Neural crest cell (in vitro differentiated cells): ENCODE results near the gene SH3BGRL. TPM values are rescaled to one million over a fixed set of nuclear protein-coding genes. Genes with fewer than 3 reads are reported as not detected.
"Not testable (repeated sequence)": the region's sequence is repeated elsewhere in the genome, so short reads cannot be mapped to it uniquely, and the experiment has no call there.

Source experiments
- DNase-seq: peaks from one replicate; pipeline ENCODE4 v3.0.0; 2021; ENCODE audit warnings: low read depth, mixed read lengths, low spot score
- H3K27ac Mint-ChIP-seq: one replicate; pipeline ENCODE4 v1.8.0; 2021; ENCODE audit warnings: mild to moderate bottlenecking, mixed read lengths; ENCODE audit not compliant: unreplicated experiment
- H3K27me3 Mint-ChIP-seq: 2 replicates; pipeline ENCODE4 v1.8.0; 2021; ENCODE audit warnings: low read depth, mild to moderate bottlenecking, mixed read lengths
- H3K36me3 Mint-ChIP-seq: 2 replicates; pipeline ENCODE4 v1.8.0; 2021; ENCODE audit warnings: low read depth, mild to moderate bottlenecking, mixed read lengths
- H3K4me1 Mint-ChIP-seq: 2 replicates; pipeline ENCODE4 v1.8.0; 2021; ENCODE audit warnings: mixed read lengths
- H3K4me3 Mint-ChIP-seq: one replicate; pipeline ENCODE4 v1.8.0; 2021; ENCODE audit warnings: mild to moderate bottlenecking, mixed read lengths
- H3K9me3 Mint-ChIP-seq: 2 replicates; pipeline ENCODE4 v1.8.0; 2021; ENCODE audit warnings: mixed read lengths
- total RNA-seq: library from RNA; stranded (reverse); gene quantifications from 2 replicates; pipeline ENCODE4 v1.2.1, GENCODE V29; 2021
- TF ChIP-seq, protein P1 (sequence below): fragments of 200-600 bp; sonication (generic); conservative IDR thresholded peaks from 2 replicates; pipeline ENCODE4 v1.5.0; 2021; ENCODE audit warnings: antibody characterized with exemption, mild to moderate bottlenecking

Gene SH3BGRL
- total RNA-seq, 1 donor from 2014 or later: 74.9 TPM

DNA sequence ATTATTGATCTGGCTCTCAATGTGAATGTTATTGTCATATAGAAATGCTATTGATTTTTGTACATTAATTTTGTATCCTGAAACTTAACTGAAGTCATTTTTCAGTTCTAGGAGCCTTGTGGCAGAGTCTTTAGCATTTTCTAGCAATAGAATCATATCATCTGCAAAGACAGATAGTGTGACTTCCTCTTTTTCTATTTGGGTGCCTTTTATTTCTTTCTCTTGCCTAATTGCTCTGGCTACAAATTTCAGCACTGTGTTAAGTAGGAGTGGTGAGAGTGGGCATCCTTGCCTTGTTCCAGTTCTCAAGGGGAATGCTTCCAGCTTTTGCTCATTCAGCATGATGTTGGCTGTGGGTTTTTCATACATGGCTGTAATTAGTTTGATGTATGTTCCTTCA is 102.7 kb downstream of the SH3BGRL start:
- H3K9me3 Mint-ChIP-seq: peaks cover 12% of the 10 kb centered on the region
- peaks cover 6% of the 10 kb centered on the region for H3K36me3 Mint-ChIP-seq

DNA sequence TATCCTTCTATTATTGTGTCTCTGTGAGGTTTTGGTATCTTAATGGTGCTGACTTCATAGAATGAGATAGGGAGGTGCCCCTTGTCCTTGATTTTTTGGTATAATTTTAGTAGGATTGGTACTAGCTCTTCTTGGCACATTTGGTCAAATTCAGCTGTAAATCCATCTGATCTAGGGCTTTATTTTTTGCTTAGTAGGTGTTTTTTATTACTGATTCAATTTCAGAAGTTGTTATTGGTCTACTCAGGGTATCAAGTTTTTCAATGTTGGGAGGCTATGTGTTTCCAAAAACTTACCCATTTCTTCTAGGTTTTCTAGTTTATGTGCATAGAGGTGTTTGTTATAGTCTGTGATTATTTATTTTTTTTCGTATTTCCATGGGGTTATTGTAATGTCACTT is 103.3 kb downstream of the SH3BGRL start:
- Mint-ChIP-seq H3K9me3 (peaks cover 14% of the 10 kb centered on the region), H3K36me3 (peaks cover 3% of the 10 kb centered on the region), H3K4me1 (no peaks in the 10 kb centered on the region), H3K4me3 (no peak overlapping the region), H3K27me3 (no peaks in the 10 kb centered on the region), H3K27ac (no peak overlapping the region)
- no peak for DNase-seq
- TF ChIP-seq, protein P1, sequence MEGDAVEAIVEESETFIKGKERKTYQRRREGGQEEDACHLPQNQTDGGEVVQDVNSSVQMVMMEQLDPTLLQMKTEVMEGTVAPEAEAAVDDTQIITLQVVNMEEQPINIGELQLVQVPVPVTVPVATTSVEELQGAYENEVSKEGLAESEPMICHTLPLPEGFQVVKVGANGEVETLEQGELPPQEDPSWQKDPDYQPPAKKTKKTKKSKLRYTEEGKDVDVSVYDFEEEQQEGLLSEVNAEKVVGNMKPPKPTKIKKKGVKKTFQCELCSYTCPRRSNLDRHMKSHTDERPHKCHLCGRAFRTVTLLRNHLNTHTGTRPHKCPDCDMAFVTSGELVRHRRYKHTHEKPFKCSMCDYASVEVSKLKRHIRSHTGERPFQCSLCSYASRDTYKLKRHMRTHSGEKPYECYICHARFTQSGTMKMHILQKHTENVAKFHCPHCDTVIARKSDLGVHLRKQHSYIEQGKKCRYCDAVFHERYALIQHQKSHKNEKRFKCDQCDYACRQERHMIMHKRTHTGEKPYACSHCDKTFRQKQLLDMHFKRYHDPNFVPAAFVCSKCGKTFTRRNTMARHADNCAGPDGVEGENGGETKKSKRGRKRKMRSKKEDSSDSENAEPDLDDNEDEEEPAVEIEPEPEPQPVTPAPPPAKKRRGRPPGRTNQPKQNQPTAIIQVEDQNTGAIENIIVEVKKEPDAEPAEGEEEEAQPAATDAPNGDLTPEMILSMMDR: no peak

More for the DNA sequence above, 102.7 kb downstream of the SH3BGRL start:
- no peaks in the 10 kb centered on the region for H3K4me1 Mint-ChIP-seq
- no peak overlapping the region for H3K4me3 Mint-ChIP-seq
- no peaks in the 10 kb centered on the region for H3K27me3 Mint-ChIP-seq
- no peak for DNase-seq
- H3K27ac Mint-ChIP-seq: no peak overlapping the region
- TF ChIP-seq, protein P1: no peak

DNA sequence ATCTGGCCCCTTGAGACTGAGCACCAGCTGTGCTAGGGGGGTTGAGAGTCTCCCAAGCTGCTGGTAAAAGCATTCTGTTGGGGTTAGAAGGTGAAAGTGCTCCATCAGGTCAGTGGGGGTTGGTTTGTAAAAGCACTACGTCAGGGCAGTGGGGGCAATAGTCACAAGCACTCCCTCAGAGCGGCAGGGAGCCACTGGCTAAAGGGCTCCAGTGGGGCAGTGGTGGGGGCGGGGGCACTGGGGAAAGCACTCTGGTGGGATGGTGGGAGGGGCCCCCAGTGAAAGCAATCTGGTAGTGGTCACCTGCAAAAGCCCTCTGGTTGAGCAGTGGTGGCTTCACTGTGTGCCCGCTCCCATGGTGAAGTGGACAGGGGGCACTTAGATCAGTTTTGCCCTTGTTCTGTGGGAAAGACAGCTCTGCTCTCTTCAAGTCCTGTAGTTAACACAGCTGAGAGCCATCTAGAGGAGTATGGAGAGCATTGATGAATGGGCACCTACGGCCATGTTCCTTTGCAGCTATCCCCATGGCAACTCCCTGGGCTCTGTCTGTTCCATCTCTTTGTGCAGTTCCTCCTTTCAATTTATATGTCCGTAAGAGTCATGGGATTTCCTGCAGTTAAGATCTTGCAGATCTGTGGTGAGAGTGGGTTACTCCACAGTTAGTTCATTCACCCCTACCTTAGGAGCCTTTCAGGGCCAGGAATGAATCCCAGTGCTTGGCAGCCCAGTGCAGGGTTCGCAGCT is 106.4 kb downstream of the SH3BGRL start:
- no peak for DNase-seq
- H3K9me3 Mint-ChIP-seq: peaks cover 18% of the 10 kb centered on the region
- peaks cover 9% of the 10 kb centered on the region for H3K36me3 Mint-ChIP-seq
- H3K4me3 Mint-ChIP-seq: no peak overlapping the region
- TF ChIP-seq, protein P1: no peak
- no peak overlapping the region for H3K27ac Mint-ChIP-seq
- H3K4me1 Mint-ChIP-seq: no peaks in the 10 kb centered on the region
- no peaks in the 10 kb centered on the region for H3K27me3 Mint-ChIP-seq

DNA sequence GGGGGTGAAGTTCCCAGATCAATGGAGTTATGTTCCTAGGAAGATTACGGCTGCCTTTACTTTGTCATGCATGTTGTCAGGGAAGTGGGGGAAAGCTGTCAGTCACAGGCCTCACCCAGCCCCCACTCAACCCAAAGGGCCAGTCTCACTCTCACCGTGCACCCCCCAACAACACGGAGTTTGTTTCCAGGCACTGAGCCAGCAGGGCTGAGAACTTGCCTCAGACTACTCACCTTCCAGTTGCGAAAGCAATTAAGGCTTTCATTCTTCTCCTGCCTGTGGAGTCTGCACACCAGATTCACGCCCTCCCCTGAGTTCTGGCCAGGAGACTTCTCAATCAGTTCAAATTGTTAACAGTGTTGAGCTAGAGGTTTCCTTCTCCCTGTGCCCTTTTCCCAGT is 114.3 kb downstream of the SH3BGRL start:
- H3K36me3 Mint-ChIP-seq: peaks cover 27% of the 10 kb centered on the region
- TF ChIP-seq, protein P1: no peak
- no peaks in the 10 kb centered on the region for H3K4me1 Mint-ChIP-seq
- H3K4me3 Mint-ChIP-seq: no peak overlapping the region
- no peaks in the 10 kb centered on the region for H3K27me3 Mint-ChIP-seq
- peaks cover 12% of the 10 kb centered on the region for H3K9me3 Mint-ChIP-seq
- DNase-seq: no peak
- no peak overlapping the region for H3K27ac Mint-ChIP-seq

DNA sequence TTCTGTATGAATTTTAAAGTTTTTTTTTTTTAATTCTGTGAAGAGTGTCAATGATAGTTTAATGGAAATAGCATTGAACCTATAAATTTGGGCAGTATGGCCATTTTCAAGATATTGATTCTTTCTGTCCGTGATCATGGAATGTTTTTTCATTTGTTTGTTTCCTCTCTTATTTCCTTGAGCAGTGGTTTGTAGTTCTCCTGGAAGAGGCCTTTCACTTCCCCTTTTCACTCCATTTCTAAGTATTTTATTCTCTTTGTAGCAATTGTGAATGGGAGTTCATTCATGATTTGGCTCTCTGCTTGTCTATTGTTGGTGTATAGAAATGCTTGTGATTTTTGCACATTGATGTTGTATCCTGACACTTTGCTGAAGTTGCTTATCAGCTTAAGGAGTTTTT is 129.8 kb downstream of the SH3BGRL start:
- H3K36me3 Mint-ChIP-seq: peaks cover 19% of the 10 kb centered on the region

DNA sequence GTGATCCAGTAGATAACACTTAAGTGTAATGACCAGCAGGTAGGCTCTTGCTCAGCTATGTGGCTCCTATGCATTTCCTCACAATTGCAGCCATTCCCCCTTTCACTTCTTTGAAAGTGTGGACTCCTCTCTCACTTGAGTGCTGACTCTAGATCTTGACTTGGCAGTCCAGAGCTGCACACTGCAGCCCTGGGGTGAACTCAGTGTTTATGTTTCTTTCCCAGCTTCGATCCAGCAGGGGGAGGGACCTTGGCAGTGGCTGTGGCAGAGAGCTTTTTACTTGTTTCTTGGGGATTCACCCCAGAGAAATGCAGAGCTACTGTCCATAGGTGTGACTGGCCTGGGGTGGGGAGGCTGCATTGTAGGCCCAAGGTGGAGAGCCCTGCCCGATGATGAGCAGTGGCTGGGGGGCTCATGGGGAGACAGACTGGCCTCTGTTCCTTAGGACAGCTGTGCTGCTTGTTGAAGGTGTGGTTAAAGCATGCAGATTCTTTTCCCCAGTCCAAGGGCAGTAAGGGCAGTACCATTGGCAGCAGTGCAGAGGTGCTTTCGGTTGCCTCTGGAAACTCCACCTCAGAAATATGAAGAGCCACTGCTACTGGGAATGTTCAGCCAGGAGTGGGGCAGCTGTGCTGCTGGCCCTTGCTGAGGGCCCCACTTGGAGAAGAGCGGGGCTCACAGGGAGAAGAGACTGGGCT is 134.7 kb downstream of the SH3BGRL start:
- Mint-ChIP-seq H3K9me3 (peaks cover 24% of the 10 kb centered on the region), H3K4me1 (peaks cover 8% of the 10 kb centered on the region), H3K36me3 (peaks cover 22% of the 10 kb centered on the region), H3K4me3 (no peak overlapping the region), H3K27me3 (no peaks in the 10 kb centered on the region), H3K27ac (no peak overlapping the region)
- DNase-seq: no peak
- TF ChIP-seq, protein P1: no peak

More for the DNA sequence above, 129.8 kb downstream of the SH3BGRL start:
- H3K9me3 Mint-ChIP-seq: peaks cover 31% of the 10 kb centered on the region
- H3K4me3 Mint-ChIP-seq, H3K27ac Mint-ChIP-seq, H3K4me1 Mint-ChIP-seq, DNase-seq, H3K27me3 Mint-ChIP-seq: not testable (repeated sequence)
